Measurements from ENCODE around the gene FAM181A. TPM values are rescaled to one million over a fixed set of nuclear protein-coding genes. Genes with fewer than 3 reads are reported as not detected.

FAM181A gene
- total RNA-seq, 1 donor from 2014 or later = not detected

DNA sequence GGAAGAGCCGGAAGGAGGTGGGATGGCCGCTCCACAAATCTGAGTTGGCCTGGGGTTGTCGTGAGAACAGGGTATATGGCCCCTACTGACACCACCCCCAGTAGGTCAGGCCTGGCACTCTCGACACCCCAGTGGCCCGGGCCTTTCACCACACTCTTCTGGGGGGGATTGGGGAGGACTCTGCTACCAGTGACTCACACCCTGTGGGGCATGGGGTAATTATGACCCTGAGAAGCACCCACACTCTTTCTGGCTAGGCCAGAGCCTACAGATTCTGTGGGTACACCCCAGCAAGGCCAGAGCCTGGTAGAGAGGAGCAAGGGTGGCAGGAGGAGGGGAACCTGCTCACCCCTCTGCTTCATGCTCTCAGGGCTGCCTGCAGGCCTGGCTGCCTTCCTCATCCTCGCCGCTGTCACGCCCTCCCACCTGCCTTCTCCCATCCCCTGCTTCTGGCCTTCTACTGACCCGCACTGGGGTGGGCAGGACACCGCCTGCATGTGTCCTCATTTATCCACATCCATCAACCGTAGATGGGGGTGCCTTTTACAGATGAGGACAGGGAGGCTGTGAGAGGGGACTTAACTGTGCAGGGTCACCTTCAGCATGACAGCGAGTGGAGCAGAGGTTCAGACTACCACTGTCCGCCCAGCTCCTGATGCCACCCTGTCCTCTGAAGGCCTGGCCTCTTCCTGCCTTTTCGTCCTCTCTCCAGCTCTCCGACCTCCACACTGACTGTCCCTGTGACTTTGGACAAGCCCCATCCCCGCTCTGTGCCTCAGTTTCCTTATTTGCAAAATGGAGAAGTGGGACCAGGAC, 30.8 kb downstream of the FAM181A start:
- DNase-seq (ENCODE audit: low spot score) = no peak
- H3K9me3 Mint-ChIP-seq (ENCODE audit: unreplicated experiment) = no peaks in the 10 kb centered on the region
- H3K4me1 Mint-ChIP-seq (ENCODE audit: unreplicated experiment) = peaks cover 20% of the 10 kb centered on the region
- peaks cover 5% of the 10 kb centered on the region for H3K27me3 Mint-ChIP-seq (ENCODE audit: unreplicated experiment)
- TF ChIP-seq, protein P1, sequence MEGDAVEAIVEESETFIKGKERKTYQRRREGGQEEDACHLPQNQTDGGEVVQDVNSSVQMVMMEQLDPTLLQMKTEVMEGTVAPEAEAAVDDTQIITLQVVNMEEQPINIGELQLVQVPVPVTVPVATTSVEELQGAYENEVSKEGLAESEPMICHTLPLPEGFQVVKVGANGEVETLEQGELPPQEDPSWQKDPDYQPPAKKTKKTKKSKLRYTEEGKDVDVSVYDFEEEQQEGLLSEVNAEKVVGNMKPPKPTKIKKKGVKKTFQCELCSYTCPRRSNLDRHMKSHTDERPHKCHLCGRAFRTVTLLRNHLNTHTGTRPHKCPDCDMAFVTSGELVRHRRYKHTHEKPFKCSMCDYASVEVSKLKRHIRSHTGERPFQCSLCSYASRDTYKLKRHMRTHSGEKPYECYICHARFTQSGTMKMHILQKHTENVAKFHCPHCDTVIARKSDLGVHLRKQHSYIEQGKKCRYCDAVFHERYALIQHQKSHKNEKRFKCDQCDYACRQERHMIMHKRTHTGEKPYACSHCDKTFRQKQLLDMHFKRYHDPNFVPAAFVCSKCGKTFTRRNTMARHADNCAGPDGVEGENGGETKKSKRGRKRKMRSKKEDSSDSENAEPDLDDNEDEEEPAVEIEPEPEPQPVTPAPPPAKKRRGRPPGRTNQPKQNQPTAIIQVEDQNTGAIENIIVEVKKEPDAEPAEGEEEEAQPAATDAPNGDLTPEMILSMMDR (IDR thresholded peaks at IDR 0.05; ENCODE audit: unreplicated experiment) = no peak
- no peak overlapping the region for H3K27ac Mint-ChIP-seq (ENCODE audit: unreplicated experiment)
- H3K4me3 Mint-ChIP-seq (ENCODE audit: unreplicated experiment) = no peak overlapping the region
- H3K36me3 Mint-ChIP-seq (ENCODE audit: low read depth, unreplicated experiment) = no peaks in the 10 kb centered on the region

DNA sequence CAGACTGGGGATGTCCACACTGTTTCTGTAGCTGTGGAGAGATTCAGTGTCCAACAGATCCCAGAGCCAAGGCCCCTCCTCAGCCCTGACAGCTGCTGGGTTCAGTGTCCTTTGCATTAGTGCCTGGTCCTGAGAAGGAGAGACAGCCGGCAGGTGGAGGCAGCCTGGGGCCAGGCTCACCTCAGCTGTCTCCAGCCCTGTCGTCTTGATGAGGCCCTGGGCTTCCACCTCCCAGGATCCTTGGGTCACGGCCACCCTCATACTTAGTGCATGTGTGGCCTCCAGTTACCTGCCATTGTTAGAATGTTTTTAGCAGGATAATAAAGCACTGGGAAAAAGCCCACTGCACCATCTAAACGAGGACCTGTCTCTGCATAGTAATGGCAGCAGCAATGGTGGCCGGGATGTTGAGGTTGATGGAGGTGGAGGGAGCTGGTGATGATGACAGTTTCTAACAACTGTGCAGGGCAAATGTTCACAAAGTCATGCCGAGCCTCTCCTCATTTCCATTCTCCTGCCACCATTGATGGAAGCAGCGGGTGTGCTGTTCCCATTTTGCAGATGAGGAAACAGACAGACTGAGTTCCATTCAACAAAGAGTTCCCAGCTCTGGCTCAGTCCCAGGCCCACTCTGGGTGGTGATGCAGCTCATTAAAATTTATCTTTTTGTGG, 31.6 kb downstream of the FAM181A start:
- DNase-seq (ENCODE audit: low spot score) = no peak
- Mint-ChIP-seq H3K27ac (ENCODE audit: unreplicated experiment) (peak overlapping the region; percentile 37), H3K27me3 (ENCODE audit: unreplicated experiment) (peaks cover 8% of the 10 kb centered on the region), H3K9me3 (ENCODE audit: unreplicated experiment) (no peaks in the 10 kb centered on the region), H3K4me3 (ENCODE audit: unreplicated experiment) (no peak overlapping the region), H3K4me1 (ENCODE audit: unreplicated experiment) (peaks cover 27% of the 10 kb centered on the region), H3K36me3 (ENCODE audit: low read depth, unreplicated experiment) (no peaks in the 10 kb centered on the region)
- TF ChIP-seq, protein P1 (IDR thresholded peaks at IDR 0.05; ENCODE audit: unreplicated experiment) = no peak

DNA sequence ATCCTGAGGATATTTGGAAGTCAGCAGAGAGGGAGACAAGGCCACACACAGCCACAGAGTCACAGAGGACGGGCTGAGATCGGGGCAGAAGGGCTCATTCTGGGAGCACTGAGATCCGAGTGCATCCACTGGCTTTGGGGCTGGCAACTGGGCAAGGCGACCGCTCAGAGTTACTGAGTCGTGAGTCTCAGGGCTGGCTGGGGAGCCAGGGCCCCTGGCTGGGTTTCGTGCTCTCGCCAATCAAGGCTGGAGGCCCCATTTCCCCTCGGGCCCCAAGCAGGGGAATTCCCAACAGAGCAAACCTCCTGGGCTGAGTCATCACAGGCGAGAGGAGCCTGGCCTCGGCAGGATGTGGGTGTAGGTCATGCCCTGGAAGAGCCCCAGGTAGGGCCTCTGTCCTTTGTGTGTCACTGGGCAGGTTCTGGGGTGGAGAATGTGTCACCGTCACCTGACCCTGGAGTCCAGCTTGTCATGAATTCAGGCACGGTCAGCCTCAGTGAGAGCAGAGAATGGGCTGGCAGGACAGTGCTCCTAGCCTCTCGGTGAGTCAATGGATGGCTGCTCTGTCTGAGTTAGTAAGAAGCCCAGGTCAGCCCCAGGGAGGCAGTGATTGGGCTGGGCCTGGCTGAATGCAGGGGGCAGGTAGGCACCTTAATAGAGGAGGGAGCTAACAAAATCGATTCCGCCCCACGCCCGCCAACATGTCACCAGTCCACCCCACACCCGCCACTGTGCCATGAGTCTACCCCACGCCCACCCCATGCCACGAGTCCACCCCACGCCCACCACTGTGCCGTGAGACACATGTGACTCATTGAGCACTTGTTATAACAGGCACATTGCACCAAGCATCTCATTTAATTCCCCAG, 32.3 kb downstream of the FAM181A start:
- Mint-ChIP-seq H3K4me1 (ENCODE audit: unreplicated experiment) (peaks cover 28% of the 10 kb centered on the region), H3K27ac (ENCODE audit: unreplicated experiment) (peak overlapping the region; percentile 37), H3K4me3 (ENCODE audit: unreplicated experiment) (no peak overlapping the region), H3K36me3 (ENCODE audit: low read depth, unreplicated experiment) (no peaks in the 10 kb centered on the region), H3K27me3 (ENCODE audit: unreplicated experiment) (peaks cover 6% of the 10 kb centered on the region), H3K9me3 (ENCODE audit: unreplicated experiment) (no peaks in the 10 kb centered on the region)
- TF ChIP-seq, protein P1 (IDR thresholded peaks at IDR 0.05; ENCODE audit: unreplicated experiment) = no peak
- peak; percentile 28 for DNase-seq (ENCODE audit: low spot score)

DNA sequence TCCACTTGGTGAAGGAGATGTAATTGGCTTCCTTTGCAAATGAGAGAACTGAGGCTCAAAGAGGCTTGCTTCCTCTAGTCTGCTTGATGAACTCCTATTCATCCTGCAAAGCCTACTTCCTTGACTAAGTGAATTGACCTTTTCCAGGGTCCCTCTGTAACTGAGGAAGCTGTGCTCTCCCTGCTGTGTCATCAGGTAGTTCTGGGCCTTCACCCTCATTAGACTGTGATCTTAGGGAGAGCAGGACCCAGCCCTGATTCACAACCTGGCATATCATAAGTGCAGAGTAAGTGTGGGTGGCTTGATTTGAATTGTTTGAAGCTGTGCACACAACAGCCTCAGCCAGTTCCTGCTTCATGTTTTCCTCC, 32.9 kb downstream of the FAM181A start:
- no peak for DNase-seq (ENCODE audit: low spot score)
- TF ChIP-seq, protein P1 (IDR thresholded peaks at IDR 0.05; ENCODE audit: unreplicated experiment) = no peak
- Mint-ChIP-seq H3K27ac (ENCODE audit: unreplicated experiment) (no peak overlapping the region), H3K9me3 (ENCODE audit: unreplicated experiment) (no peaks in the 10 kb centered on the region), H3K27me3 (ENCODE audit: unreplicated experiment) (peaks cover 9% of the 10 kb centered on the region), H3K4me1 (ENCODE audit: unreplicated experiment) (peaks cover 28% of the 10 kb centered on the region), H3K36me3 (ENCODE audit: low read depth, unreplicated experiment) (no peaks in the 10 kb centered on the region), H3K4me3 (ENCODE audit: unreplicated experiment) (no peak overlapping the region)

Measured in endothelial cell (in vitro differentiated cells).